ENCODE measurements around the gene SKOR2.

- TF ChIP-seq CTCF (IDR thresholded peaks at IDR 0.05; ENCODE audit: low read depth, low read length): no peak
- no peak for TF ChIP-seq EZH2phosphoT487 (IDR thresholded peaks at IDR 0.05; ENCODE audit: low read depth)
These were observed 47.6 kb downstream of the SKOR2 start for GRCh38 chr18:47203626-47204464.
